Endothelial cell (in vitro differentiated cells): ENCODE results near the gene PRPF38B. TPM values are rescaled to one million over a fixed set of nuclear protein-coding genes. Genes with fewer than 3 reads are reported as not detected.

Experiments used
- DNase-seq: peaks from one replicate; pipeline ENCODE4 v3.0.0; 2021; ENCODE audit warnings: low spot score
- H3K27ac Mint-ChIP-seq: one replicate; pipeline ENCODE4 v1.8.0; 2021; ENCODE audit warnings: mixed read lengths, inconsistent platforms; ENCODE audit not compliant: unreplicated experiment
- H3K27me3 Mint-ChIP-seq: one replicate; pipeline ENCODE4 v1.8.0; 2021; ENCODE audit warnings: mild to moderate bottlenecking, moderate library complexity, mixed read lengths, inconsistent platforms; ENCODE audit not compliant: unreplicated experiment
- H3K36me3 Mint-ChIP-seq: one replicate; pipeline ENCODE4 v1.8.0; 2021; ENCODE audit warnings: mild to moderate bottlenecking, low read depth, mixed read lengths, inconsistent platforms; ENCODE audit not compliant: unreplicated experiment
- H3K4me1 Mint-ChIP-seq: one replicate; pipeline ENCODE4 v1.8.0; 2021; ENCODE audit warnings: mild to moderate bottlenecking, mixed read lengths, inconsistent platforms; ENCODE audit not compliant: unreplicated experiment
- H3K4me3 Mint-ChIP-seq: one replicate; pipeline ENCODE4 v1.8.0; 2021; ENCODE audit warnings: mild to moderate bottlenecking, mixed read lengths, inconsistent platforms; ENCODE audit not compliant: unreplicated experiment
- H3K9me3 Mint-ChIP-seq: one replicate; pipeline ENCODE4 v1.8.0; 2021; ENCODE audit warnings: mixed read lengths, inconsistent platforms; ENCODE audit not compliant: unreplicated experiment
- CTCF ChIP-seq: fragments of 200-600 bp; sonication (generic); IDR thresholded peaks from one replicate; pipeline ENCODE4 v1.5.0; 2021; ENCODE audit warnings: antibody characterized with exemption; ENCODE audit not compliant: unreplicated experiment
- total RNA-seq: library from RNA; stranded (reverse); fragmentation: NEBNext Ultra II Directional; extraction: Animal tissue kit (Norgen Biotek cat#: 25700); gene quantifications from one replicate; pipeline ENCODE4 v1.2.1, GENCODE V29; 2021; ENCODE audit not compliant: unreplicated experiment

PRPF38B gene
- total RNA-seq, 1 donor from 2014 or later: 54.3 TPM

- no peak for TF ChIP-seq CTCF
- Mint-ChIP-seq H3K4me3 (peak overlapping the region; percentile 99), H3K27me3 (peaks cover 12% of the 10 kb centered on the region), H3K4me1 (peaks cover 13% of the 10 kb centered on the region), H3K9me3 (no peaks in the 10 kb centered on the region), H3K27ac (peak overlapping the region; percentile 98), H3K36me3 (peaks cover 5% of the 10 kb centered on the region)
- peak; percentile 61 for DNase-seq
These were observed 55.2 kb downstream of the PRPF38B start for GRCh38 chr1:108747171-108747850.

GRCh38 chr1:108747898-108748297 is 55.8 kb downstream of the PRPF38B start:
- DNase-seq: no peak
- H3K27ac Mint-ChIP-seq: peak overlapping the region; percentile 9

DNA sequence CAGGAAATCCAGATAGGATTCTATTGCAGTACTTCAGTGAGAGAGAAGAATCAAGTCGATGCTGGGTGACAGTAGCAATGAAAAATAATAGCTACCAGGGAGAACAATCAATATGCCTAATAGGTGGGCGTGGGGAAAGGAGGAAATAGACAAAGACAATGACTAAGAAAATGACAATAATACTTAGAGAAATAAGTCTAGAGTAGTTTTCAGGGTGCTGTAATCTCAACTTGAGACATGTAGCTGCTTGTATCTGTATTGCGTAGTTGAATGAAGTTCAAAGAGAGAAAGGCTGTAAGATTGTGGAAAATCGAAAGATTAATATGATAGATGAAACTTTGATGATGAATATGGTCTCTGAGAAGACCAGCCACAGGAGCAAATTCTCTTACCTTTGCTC is 57.0 kb downstream of the PRPF38B start:
- Mint-ChIP-seq H3K4me1 (peaks cover 13% of the 10 kb centered on the region), H3K9me3 (no peaks in the 10 kb centered on the region), H3K27ac (peak overlapping the region; percentile 84), H3K36me3 (peaks cover 5% of the 10 kb centered on the region), H3K27me3 (peaks cover 10% of the 10 kb centered on the region), H3K4me3 (peak overlapping the region; percentile 64)
- no peak for DNase-seq
- TF ChIP-seq CTCF: no peak

More at GRCh38 chr1:108747898-108748297, 55.8 kb downstream of the PRPF38B start:
- H3K36me3 Mint-ChIP-seq: peaks cover 5% of the 10 kb centered on the region
- peaks cover 10% of the 10 kb centered on the region for H3K27me3 Mint-ChIP-seq
- peak overlapping the region; percentile 53 for H3K4me3 Mint-ChIP-seq
- H3K4me1 Mint-ChIP-seq: peaks cover 13% of the 10 kb centered on the region
- TF ChIP-seq CTCF: no peak
- H3K9me3 Mint-ChIP-seq: no peaks in the 10 kb centered on the region

DNA sequence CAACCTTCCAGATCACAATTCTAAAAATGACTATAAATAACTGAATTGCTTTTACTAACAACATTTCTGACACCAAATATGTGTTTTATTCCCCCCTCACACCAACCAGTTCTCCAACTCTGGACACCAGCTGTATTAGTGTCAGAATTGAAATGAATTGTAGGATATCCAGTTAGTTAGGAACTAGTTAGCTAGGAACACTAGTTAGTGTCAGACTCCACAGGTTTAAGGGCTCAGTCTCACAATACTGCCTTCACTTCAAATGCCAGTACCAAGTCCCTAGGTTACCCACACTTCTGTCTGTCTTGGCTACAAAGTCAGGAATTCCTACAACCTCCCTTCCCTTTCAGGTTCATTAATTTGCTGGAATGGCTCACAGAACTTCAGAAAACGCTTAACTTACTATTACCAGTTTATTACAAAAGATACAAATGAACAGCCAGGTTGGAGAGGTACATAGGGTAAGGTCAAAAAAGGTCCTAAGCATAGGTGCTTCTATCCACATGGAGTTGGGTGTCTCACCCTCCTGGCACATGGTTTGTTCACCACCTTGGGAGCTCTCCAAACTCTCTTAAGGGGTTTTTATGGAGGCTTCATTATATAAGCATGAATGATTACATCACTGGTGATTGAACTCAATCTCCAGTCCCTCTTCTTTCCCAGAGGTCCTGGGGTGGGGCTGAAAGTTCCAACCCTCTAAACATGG is 58.5 kb downstream of the PRPF38B start:
- Mint-ChIP-seq H3K36me3 (peaks cover 5% of the 10 kb centered on the region), H3K27me3 (peaks cover 10% of the 10 kb centered on the region), H3K9me3 (no peaks in the 10 kb centered on the region), H3K4me1 (peaks cover 13% of the 10 kb centered on the region), H3K27ac (no peak overlapping the region), H3K4me3 (no peak overlapping the region)
- no peak for DNase-seq
- TF ChIP-seq CTCF: no peak

Other genes starting within 250 kb of the PRPF38B start
- 0.28 TPM for gene NBPF6, start 242.0 kb upstream of the PRPF38B start, total RNA-seq
- gene EEIG2, start 132.2 kb upstream of the PRPF38B start, total RNA-seq: 18.8 TPM
- gene HENMT1, start 31.2 kb upstream of the PRPF38B start, total RNA-seq: 10.5 TPM
- gene FNDC7, start 20.6 kb downstream of the PRPF38B start, total RNA-seq: 0.15 TPM
- 44.8 TPM for gene STXBP3, start 54.4 kb downstream of the PRPF38B start, total RNA-seq
- gene AKNAD1, start 164.8 kb downstream of the PRPF38B start, total RNA-seq: not detected
- 12.9 TPM for gene GPSM2, start 184.7 kb downstream of the PRPF38B start, total RNA-seq